Glomerular endothelial cell (primary cell): ENCODE results near the gene CHD6. TPM values are rescaled to one million over a fixed set of nuclear protein-coding genes. Genes with fewer than 3 reads are reported as not detected.

Source experiments
- DNase-seq: peaks from one replicate; pipeline ENCODE4 v3.0.0-alpha.2; 2011; ENCODE audit warnings: low read depth, low spot score; ENCODE audit errors: extremely low read depth
- total RNA-seq: library from RNA; depleted of rRNA; stranded (reverse); fragments of >200 nt; gene quantifications from 2 replicates; pipeline ENCODE4 v1.2.3, GENCODE V29; 2015

Gene CHD6, protein sequence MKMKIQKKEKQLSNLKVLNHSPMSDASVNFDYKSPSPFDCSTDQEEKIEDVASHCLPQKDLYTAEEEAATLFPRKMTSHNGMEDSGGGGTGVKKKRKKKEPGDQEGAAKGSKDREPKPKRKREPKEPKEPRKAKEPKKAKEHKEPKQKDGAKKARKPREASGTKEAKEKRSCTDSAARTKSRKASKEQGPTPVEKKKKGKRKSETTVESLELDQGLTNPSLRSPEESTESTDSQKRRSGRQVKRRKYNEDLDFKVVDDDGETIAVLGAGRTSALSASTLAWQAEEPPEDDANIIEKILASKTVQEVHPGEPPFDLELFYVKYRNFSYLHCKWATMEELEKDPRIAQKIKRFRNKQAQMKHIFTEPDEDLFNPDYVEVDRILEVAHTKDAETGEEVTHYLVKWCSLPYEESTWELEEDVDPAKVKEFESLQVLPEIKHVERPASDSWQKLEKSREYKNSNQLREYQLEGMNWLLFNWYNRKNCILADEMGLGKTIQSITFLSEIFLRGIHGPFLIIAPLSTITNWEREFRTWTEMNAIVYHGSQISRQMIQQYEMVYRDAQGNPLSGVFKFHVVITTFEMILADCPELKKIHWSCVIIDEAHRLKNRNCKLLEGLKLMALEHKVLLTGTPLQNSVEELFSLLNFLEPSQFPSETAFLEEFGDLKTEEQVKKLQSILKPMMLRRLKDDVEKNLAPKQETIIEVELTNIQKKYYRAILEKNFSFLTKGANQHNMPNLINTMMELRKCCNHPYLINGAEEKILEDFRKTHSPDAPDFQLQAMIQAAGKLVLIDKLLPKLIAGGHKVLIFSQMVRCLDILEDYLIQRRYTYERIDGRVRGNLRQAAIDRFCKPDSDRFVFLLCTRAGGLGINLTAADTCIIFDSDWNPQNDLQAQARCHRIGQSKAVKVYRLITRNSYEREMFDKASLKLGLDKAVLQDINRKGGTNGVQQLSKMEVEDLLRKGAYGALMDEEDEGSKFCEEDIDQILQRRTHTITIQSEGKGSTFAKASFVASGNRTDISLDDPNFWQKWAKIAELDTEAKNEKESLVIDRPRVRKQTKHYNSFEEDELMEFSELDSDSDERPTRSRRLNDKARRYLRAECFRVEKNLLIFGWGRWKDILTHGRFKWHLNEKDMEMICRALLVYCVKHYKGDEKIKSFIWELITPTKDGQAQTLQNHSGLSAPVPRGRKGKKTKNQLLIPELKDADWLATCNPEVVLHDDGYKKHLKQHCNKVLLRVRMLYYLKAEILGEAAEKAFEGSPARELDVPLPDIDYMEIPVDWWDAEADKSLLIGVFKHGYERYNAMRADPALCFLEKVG (N-terminal part only)
- 15.5 and 25.5 TPM in 2 replicates for total RNA-seq

DNA sequence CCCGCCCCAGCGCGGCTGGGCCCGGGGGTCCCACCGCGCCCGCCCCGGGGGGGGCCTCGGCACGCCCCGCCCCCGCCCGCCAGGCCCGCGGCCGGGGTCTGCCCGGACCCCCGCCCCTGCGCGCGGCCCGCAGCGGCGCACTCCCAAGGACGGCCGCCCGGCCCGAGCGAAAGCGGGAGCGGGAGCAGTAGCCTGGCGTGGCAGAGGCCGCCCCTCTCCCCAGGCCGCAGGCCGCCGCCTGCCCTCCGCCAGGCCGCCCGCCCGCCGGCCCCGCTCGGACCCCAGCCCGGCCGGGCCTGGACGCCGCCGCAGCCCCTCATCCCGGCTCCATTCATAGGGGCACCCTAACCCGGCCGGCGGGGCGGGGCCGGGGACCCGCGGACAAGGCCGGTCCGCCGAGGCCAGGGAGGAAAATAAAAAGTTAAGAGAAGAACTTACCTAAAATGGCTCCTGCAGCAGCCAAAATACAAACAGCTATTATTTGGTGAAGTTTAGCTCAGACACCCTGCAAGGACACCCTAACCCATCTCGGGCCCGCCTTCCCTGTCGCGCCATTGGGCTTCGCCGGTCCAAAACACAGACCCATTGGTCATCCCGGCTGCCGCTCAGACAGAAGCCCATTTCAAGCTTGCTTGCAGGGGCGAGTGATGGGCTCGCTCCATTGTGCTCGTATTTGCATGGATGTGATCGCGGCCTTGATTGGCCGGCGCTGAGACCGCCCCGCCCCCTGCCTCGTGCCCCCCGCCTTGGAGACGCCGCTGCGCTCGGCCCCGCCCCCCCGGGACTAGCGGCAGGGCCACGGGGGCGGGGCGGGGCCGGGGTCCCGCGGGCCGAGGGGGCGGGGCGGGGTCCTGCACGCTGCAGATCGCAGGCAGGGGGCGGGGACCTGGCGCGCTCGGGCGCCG is at the start of gene CHD6:
Gene CHD6, minus strand, starts transcription at position 476 of the 905 bp plus-strand sequence. CDS start 67,040 bp downstream, outside the sequence.
- peak; percentile 93 for DNase-seq

- no peak for DNase-seq
Measured at GRCh38 chr20:41664584-41664983, 46.4 kb upstream of the CHD6 start.

- DNase-seq, result no peak
Measured at GRCh38 chr20:41657655-41658054, 39.5 kb upstream of the CHD6 start.

DNA sequence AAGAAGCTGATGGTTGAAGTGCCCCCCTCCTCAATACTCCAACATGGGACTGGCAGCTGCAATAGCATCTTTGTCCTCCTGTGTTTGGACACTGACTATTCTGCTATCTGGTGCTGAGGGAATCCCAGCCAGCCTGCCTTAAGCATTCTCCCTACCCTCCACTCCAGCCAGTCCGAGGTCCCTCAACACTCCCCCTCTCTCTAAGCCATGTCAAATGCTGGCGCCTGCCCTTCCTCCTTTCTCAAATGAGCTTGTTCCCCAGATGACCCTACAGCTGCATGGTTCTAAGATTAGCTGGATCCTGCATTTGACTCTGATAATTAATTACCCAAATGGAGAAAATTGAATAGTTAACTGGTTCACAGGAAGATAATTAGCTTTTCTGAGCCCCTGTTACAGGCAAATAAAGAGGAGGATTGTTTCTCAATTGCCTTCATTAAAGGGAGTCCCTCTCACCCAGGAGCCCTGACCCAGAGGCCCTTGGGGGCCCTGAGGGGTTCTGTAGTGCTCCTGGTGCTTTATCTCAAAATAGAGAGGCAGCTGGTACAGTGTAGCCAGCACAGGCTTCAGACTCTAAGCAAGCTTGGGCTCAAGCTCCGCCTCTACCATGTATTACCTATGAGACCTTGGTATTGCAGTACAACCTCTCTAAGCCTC is 37.9 kb upstream of the CHD6 start:
- no peak for DNase-seq

DNA sequence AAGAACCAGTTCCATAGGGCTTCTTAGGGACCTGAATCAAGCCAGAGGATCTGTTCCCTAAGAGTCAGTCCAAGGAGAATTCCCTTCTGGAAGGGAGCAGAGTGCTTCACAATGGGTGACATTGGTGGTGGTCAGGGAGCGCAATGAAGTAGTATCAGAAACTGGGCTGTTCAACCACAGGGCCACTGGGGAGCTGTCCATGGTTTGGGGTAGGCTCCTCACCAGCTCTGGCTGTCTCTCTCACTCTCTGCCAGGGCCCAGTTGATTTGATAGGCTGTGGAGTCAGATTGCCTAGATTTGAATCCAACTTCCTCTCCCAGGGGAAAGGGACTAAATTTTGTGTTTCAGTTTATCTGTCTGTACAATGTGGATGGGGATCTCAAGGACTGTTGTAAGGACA is 36.7 kb upstream of the CHD6 start:
- DNase-seq, result no peak

DNA sequence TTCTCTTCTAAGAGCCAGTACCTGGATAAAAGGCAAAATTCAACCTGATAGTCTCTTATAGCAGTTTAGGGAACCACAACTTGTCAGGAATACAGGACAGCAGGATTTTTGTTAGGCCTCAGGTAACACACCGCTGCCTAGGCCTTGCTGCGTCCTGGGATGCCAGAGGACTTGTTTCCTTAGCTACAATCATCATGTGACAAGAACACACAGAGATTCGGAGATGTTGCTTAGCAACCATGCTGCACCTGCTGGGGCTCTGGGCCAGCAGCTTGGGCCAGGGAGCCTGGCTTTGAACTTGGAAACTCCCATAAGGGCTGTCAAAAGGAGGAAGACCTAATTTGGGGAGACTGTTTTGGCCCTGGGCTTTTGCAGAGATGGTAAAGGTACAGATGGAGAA is 36.1 kb upstream of the CHD6 start:
- no peak for DNase-seq

DNA sequence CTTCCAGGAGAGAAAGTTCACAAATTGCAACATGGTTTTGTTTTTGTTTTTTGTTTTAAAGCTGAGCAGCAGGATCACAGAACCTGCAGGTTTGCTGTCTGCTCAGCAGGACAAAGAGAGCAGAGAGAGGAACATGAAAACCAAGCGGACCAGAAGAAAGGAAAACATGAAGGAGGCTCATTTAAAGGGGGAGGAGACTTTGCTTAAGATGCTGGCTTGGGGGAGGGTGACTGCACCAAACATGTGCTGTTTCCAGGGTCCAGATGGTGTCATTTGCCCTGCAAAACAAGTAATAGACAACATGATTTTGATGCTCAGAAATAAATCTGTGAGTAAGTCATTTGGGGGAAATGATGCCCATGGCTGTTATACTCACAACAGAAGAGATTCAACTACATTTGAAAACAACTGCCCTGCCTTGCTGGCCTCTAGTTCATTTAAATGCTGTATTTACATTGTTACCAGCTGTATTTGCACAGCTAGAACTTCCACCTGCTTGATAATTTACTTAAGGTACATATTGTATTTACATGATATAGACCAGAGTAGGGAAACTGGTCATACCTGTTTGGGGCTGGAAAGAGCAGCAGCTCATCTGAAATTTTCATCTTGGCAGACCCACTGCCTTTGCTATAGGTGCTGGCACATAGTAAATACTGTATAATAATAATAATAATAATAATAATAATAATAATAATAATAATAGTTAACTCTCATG is 32.2 kb upstream of the CHD6 start:
- no peak for DNase-seq

GRCh38 chr20:41649489-41649888 is 31.3 kb upstream of the CHD6 start:
- DNase-seq, result no peak

DNA sequence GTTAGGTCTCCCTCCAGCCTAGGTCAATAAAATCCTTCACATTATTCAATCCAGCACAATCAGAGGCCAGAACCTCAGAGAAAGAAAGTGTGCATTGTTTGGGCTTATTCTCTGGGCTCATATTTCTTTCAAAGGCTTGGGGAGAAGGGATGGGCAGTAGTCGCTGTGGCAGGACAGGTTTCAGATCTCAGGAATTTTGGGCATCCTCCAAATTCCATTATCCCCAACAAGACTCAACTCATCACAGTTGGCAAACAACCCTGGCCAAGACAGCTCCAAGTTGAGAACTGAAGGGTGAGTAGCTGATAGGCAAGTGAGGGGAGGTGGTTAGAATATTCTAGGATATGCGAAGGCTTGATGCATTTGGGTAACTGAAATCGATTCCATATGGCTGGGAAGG is 27.2 kb upstream of the CHD6 start:
- no peak for DNase-seq

DNA sequence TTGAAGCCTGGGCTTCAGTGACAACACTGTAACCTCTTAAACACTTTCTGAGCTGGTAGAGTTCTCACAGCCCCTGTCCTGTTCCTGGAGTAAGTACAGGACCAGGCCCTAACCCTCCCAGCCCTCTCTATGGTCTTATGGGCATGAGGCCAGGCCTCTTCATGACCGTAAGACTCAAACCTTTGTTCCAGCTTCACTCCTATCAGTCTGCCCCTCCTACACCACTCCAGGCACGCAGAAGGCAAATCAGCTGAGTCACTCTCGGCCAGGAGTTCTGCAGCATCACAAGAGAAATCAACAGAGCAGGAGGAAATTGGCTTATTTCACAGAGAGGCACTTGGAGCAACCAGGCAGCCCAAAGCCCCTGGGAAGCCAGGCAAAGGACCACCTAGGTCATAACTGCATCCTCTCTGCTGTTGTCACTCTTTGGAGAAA is 25.3 kb upstream of the CHD6 start:
- no peak for DNase-seq

GRCh38 chr20:41639630-41640029 is 21.5 kb upstream of the CHD6 start:
- no peak for DNase-seq

DNA sequence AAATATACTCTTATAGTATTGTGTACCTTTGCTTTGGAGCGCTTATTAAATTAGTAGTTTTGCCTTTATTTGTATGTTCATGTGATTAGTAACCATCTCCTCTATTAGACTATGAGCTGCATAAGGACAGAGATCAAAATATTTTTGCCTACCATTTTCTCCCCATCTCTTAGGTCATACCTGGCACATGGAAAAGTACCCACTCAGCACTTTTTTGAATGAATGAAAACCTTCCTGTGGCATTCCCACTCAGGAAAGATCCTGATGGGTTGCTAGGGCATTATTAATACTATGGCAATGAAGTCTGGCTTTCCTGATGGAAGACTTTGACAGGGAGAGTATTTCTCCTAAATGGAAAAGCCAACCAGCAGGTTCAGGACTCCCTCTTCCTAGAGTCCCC is 20.3 kb upstream of the CHD6 start:
- DNase-seq, result no peak

DNA sequence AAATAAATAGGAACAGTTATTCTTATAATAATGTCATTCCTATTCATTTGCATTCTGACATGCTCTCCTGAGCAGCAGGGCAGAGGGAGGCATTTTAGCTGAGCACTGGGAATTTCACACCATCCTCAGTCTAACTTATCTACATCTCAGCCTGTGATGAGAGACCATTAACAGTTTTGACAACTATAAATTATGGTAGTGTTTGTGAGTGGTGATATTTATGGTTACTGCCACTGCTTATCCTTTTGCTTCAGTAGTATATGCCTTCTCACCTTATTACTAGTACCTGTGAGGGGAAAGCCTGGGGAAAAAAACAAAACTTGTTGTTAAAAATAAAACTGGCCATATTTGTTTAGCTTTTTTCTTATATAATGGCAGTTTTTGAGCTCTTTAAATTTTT is 17.0 kb upstream of the CHD6 start:
- DNase-seq, result no peak

- DNase-seq, result no peak
Measured at GRCh38 chr20:41632896-41633295, 14.7 kb upstream of the CHD6 start.

DNA sequence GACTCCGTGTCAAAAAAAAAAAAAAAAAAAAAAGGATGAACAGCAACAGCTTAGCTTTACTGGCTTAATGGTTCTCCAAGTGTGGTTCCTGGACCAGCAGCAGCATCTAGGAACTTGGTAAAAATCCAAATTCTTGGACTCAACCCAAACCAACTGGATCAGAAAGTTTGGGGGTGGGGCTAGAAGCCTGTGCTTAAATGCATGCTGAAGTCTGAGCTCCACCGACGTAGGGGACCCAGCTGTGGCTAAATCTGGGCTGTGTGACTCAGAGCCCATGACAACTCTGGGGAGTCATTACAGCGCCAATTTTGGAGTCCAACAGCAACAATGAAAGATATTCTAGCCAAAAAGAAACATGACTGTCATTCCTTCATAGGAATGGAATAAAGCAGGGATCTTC is 13.6 kb upstream of the CHD6 start:
- DNase-seq, result no peak

DNA sequence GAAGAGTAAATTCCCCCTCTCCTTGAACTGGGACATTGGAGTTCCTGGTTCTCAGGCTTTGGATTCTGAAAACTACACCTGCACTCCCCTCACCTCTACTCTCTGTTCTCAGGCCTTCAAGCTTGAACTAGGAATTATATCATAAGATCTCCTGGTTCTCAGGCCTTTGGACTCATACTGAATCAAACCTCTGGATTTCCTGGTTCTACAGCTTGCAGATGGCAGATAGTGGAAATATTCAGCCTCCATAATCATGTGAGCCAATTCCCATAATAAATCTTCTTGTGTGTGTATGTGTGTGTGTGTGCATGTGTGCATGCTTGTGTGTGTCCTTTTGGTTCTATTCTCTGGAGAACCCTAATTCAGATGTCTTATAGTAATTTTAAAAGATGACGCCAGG is 12.7 kb upstream of the CHD6 start:
- no peak for DNase-seq

- no peak for DNase-seq
Measured at GRCh38 chr20:41627611-41628244, 9.6 kb upstream of the CHD6 start.

DNA sequence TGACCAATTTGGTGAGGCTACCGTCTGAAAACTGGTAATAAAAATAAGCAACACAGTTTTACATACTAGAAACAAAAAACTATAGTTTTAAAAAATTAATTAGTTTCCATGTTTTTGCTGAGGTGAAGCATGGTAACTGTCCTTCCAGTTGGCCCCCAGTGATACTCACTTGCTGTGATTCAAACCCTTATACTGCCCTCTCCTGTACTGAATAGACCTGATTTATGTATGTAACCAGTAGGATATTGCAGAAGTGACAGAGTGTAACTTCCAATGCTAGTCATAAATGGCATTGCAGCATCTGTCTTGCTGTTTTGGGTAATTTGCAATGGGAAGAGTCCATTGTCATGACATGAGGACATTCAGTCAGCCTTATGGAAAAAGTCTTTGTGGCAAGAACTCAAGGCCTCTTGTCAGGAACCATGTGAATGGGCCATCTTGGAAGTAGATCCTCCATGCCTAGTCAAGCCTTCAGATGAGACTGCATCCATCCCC is 8.9 kb upstream of the CHD6 start:
- DNase-seq, result no peak
